ENCODE results near the gene FAM124B. TPM values are rescaled to one million over a fixed set of nuclear protein-coding genes. Genes with fewer than 3 reads are reported as not detected.

FAM124B gene
- polyA plus RNA-seq, 1 donor (not counting 4 experiments of a cell fraction or from before 2014, with no cell fraction given): 0.03 TPM

DNA sequence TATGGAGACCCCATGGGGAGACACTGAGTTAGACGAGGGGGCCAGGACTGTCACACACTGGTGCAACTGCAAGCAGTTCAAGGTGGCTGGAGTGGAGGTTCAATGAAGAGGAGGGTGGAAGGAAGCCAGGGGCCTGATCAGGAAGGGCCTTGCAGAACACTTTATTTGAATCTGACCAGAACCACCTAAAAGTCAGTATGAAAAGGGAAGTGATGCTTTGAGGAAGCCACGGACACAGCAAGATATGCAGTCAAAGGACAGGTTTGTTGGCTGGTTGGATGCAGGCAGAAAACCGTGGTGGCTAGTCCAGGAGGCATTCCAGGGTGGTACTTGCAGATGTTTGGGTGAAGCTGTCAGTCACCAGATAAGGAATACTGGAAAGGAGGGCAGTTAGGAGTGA, 3.5 kb upstream of the FAM124B start:
- no peaks in the 10 kb centered on the region for H3K79me2 ChIP-seq (ENCODE audit: control insufficient read depth, insufficient read depth, low read length)
- no peak overlapping the region for H2AFZ ChIP-seq (ENCODE audit: control insufficient read depth, low read length)
- H3K27me3 ChIP-seq (ENCODE audit: control insufficient read depth, extremely low read depth, insufficient read depth, low read length): no peaks in the 10 kb centered on the region
- H3K4me2 ChIP-seq (ENCODE audit: control insufficient read depth, extremely low read depth, insufficient read depth, low read depth, low read length): no peak overlapping the region
- dilution Hi-C loops (cut with MboI; ENCODE audit: extremely low pct_ligation_motif_present, low sequenced_read_pairs): no loop called here
- H3K9me3 ChIP-seq (ENCODE audit: control insufficient read depth, low read depth, low read length): peaks cover 3% of the 10 kb centered on the region
- H3K9ac ChIP-seq (ENCODE audit: control insufficient read depth, extremely low read depth, insufficient read depth, low read length): no peak overlapping the region
- no peaks in the 10 kb centered on the region for H4K20me1 ChIP-seq (ENCODE audit: control insufficient read depth, extremely low read depth, insufficient read depth, low read length)
- H3K4me1 ChIP-seq (ENCODE audit: control insufficient read depth, extremely low read depth, insufficient read depth, low read length): no peaks in the 10 kb centered on the region
- no peaks in the 10 kb centered on the region for H3K9me1 ChIP-seq (ENCODE audit: control insufficient read depth, extremely low read depth, insufficient read depth, low read length)
- no peak overlapping the region for H3K4me3 ChIP-seq (ENCODE audit: control insufficient read depth in 2 of 3, extremely low read depth in 1 of 3, insufficient read depth in 2 of 3, low read depth in 1 of 3, low read length in 3 of 3)
- DNase-seq (ENCODE audit: low read depth, low spot score) (no peak), FAIRE-seq (no peak)
- no peak overlapping the region for H3K27ac ChIP-seq (ENCODE audit: control insufficient read depth, insufficient read depth, low read length)
- no peaks in the 10 kb centered on the region for H3K36me3 ChIP-seq (ENCODE audit: control insufficient read depth in 2 of 2, extremely low read depth in 1 of 2, insufficient read depth in 2 of 2, low read length in 2 of 2)
- TF ChIP-seq CTCF (optimal IDR thresholded peaks at IDR 0.05 in 1 of 3, IDR thresholded peaks at IDR 0.05 in 1 of 3, conservative IDR thresholded peaks at IDR 0.05 in 1 of 3; ENCODE audit: extremely low read depth in 1 of 3, insufficient read depth in 2 of 3, low read length in 3 of 3) (no peak), EZH2 (IDR thresholded peaks at IDR 0.05; ENCODE audit: low read length) (no peak)

DNA sequence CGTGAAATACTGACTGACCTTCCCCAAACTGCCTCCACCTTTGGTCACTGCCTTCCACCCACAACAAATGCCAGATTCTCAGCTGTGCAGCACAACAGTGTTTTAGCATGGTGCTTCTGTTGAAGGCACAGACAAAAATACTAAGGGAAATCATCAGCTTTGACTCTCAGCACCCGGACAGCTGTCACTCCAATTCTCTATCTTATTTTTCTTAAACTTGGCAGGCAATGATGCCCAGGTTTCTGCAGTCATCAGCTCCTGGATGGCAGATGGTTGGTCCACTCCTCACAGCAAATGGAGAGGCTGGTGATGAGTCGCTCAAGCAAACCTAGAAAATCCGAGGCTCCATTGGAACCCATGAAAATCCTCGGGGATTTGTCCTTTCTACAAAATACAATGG, 2.9 kb upstream of the FAM124B start:
- Histone ChIP-seq H3K9me1 (ENCODE audit: control insufficient read depth, extremely low read depth, insufficient read depth, low read length) (no peaks in the 10 kb centered on the region), H3K4me2 (ENCODE audit: control insufficient read depth, extremely low read depth, insufficient read depth, low read depth, low read length) (no peak overlapping the region), H3K9me3 (ENCODE audit: control insufficient read depth, low read depth, low read length) (peaks cover 3% of the 10 kb centered on the region), H3K79me2 (ENCODE audit: control insufficient read depth, insufficient read depth, low read length) (no peaks in the 10 kb centered on the region), H3K27me3 (ENCODE audit: control insufficient read depth, extremely low read depth, insufficient read depth, low read length) (no peaks in the 10 kb centered on the region), H3K4me1 (ENCODE audit: control insufficient read depth, extremely low read depth, insufficient read depth, low read length) (no peaks in the 10 kb centered on the region), H2AFZ (ENCODE audit: control insufficient read depth, low read length) (no peak overlapping the region), H3K27ac (ENCODE audit: control insufficient read depth, insufficient read depth, low read length) (no peak overlapping the region), H3K4me3 (ENCODE audit: control insufficient read depth in 2 of 3, extremely low read depth in 1 of 3, insufficient read depth in 2 of 3, low read depth in 1 of 3, low read length in 3 of 3) (no peak overlapping the region), H3K9ac (ENCODE audit: control insufficient read depth, extremely low read depth, insufficient read depth, low read length) (no peak overlapping the region), H4K20me1 (ENCODE audit: control insufficient read depth, extremely low read depth, insufficient read depth, low read length) (no peaks in the 10 kb centered on the region), H3K36me3 (ENCODE audit: control insufficient read depth in 2 of 2, extremely low read depth in 1 of 2, insufficient read depth in 2 of 2, low read length in 2 of 2) (no peaks in the 10 kb centered on the region)
- dilution Hi-C loops (cut with MboI; ENCODE audit: extremely low pct_ligation_motif_present, low sequenced_read_pairs): no loop called here
- FAIRE-seq (no peak), DNase-seq (ENCODE audit: low read depth, low spot score) (no peak)
- no peak for TF ChIP-seq CTCF (optimal IDR thresholded peaks at IDR 0.05 in 1 of 3, IDR thresholded peaks at IDR 0.05 in 1 of 3, conservative IDR thresholded peaks at IDR 0.05 in 1 of 3; ENCODE audit: extremely low read depth in 1 of 3, insufficient read depth in 2 of 3, low read length in 3 of 3)
- no peak for TF ChIP-seq EZH2 (IDR thresholded peaks at IDR 0.05; ENCODE audit: low read length)

Data from keratinocyte (primary cell).